Measurements from ENCODE around the gene USP17L24.
"Not testable (repeated sequence)": the region's sequence is repeated elsewhere in the genome, so short reads cannot be mapped to it uniquely, and the experiment has no call there.

- TF ChIP-seq CTCF, POLR2A (IDR thresholded peaks at IDR 0.05): not testable (repeated sequence)
Observed at GRCh38 chr4:9353338-9353737, 28.4 kb downstream of the USP17L24 start, which contains the start of gene USP17L29.
